Osteoblast (primary cell): ENCODE results near the gene RAPSN. TPM values are rescaled to one million over a fixed set of nuclear protein-coding genes. Genes with fewer than 3 reads are reported as not detected.
A peak's percentile ranks its signal among the peaks of the same experiment; 100 is the strongest.

Source experiments
- DNase-seq: peaks from one replicate; pipeline ENCODE4 v3.0.0; 2011; ENCODE audit warnings: low spot score, mixed read lengths; ENCODE audit not compliant: insufficient read length; ENCODE audit errors: missing footprints
- H2AFZ ChIP-seq: 2 replicates; pipeline ENCODE4 v1.6.0; 2011; ENCODE audit warnings: mild to moderate bottlenecking, low read length
- H3K27ac ChIP-seq: 2 replicates; pipeline ENCODE4 v1.5.1; 2011; ENCODE audit warnings: mild to moderate bottlenecking, low read depth, low read length, moderate library complexity
- H3K27me3 ChIP-seq: 2 replicates; pipeline ENCODE4 v1.6.0; 2012; ENCODE audit warnings: mild to moderate bottlenecking, control low read depth, inconsistent platforms, low read length, moderate library complexity; ENCODE audit not compliant: insufficient read depth
- H3K36me3 ChIP-seq: 2 replicates; pipeline ENCODE4 v1.5.1; 2011; ENCODE audit warnings: mild to moderate bottlenecking, low read length, control low read depth, moderate library complexity; ENCODE audit not compliant: insufficient read depth
- H3K4me1 ChIP-seq: 2 replicates; pipeline ENCODE4 v1.5.1; 2011; ENCODE audit warnings: mild to moderate bottlenecking, low read length, control low read depth, moderate library complexity; ENCODE audit not compliant: insufficient read depth
- H3K4me2 ChIP-seq: 2 replicates; pipeline ENCODE4 v1.6.0; 2011; ENCODE audit warnings: mild to moderate bottlenecking, low read length; ENCODE audit not compliant: insufficient read depth
- H3K4me3 ChIP-seq: fragments of 200-600 bp; sonication (generic); 3 replicates; pipeline ENCODE4 v1.5.1; 2012; ENCODE audit warnings: mild to moderate bottlenecking, low read length, inconsistent platforms; ENCODE audit not compliant: insufficient read depth
- H3K79me2 ChIP-seq: 2 replicates; pipeline ENCODE4 v1.6.0; 2012; ENCODE audit warnings: mild to moderate bottlenecking, low read length, control low read depth, inconsistent platforms; ENCODE audit not compliant: insufficient read depth
- H3K9me3 ChIP-seq: 2 replicates; pipeline ENCODE4 v1.5.1; 2011; ENCODE audit warnings: low read depth, low read length, control low read depth
- H4K20me1 ChIP-seq: 2 replicates; pipeline ENCODE4 v1.6.0; 2012; ENCODE audit warnings: mild to moderate bottlenecking, low read length, control low read depth; ENCODE audit not compliant: insufficient read depth
- CTCF ChIP-seq: IDR thresholded peaks from 2 replicates; pipeline ENCODE4 v1.5.1; 2011; ENCODE audit warnings: mild to moderate bottlenecking, low read depth, low read length, moderate library complexity; ENCODE audit errors: extremely low read depth
- total RNA-seq: library from RNA; depleted of rRNA; stranded (reverse); fragments of >200 nt; gene quantifications from 2 replicates; pipeline ENCODE4 v1.2.3, GENCODE V29; 2012

The RAPSN gene
- total RNA-seq, 1 donor = 0.36 TPM

GRCh38 chr11:47408598-47409439, 40.1 kb downstream of the RAPSN start:
- no peak for TF ChIP-seq CTCF
- peaks cover 27% of the 10 kb centered on the region for H4K20me1 ChIP-seq
- peaks cover 21% of the 10 kb centered on the region for H3K36me3 ChIP-seq
- peak; percentile 99 for DNase-seq
- peaks cover 37% of the 10 kb centered on the region for H3K79me2 ChIP-seq
- H3K27ac ChIP-seq = peak overlapping the region; percentile 98
- peak overlapping the region; percentile 99 for H3K4me3 ChIP-seq
- H2AFZ ChIP-seq = peak overlapping the region; percentile 83
- no peaks in the 10 kb centered on the region for H3K27me3 ChIP-seq
- peak overlapping the region; percentile 100 for H3K4me2 ChIP-seq
- no peaks in the 10 kb centered on the region for H3K9me3 ChIP-seq
- H3K4me1 ChIP-seq = peaks cover 39% of the 10 kb centered on the region

DNA sequence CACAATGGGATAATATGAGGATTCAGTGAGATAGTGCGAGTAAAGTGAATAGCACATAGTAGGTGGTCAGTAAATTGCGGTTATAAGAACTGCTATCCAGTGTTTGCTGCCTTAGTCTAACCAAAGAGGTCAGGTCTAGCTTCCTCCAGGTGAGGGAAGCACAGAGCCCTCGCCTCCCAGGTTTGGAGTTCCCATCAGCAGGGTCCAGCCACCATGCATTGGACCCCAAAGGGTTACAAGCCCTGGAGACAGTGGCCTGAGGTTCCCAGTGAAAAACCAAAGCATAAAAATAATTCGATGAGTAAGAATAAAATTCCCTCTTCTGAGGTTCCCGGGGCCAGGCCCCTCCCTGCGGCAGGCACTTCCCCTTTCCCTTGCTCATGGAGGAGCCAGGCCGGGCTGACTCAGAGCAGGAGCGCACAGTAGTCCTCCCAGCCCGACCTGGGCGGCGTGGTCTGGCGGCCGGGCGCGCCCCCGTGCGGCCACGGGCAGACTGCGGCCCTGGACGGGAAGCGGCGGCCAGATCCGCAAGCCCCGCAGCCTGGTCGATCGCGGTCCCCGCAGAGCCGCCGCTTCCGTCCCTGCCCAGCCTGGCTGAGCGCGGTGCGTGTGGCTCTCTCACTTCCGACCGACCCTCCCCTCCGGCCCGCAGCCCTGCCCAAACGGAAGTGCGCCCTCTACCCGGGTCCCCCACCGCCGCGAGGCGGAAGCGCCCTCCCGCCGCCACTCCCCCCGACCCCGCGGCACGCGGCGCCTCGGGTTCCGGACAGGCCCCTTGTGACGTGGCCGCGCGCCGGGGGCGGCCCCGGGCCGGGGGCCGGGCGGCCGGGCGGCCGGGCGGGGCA, 41.0 kb downstream of the RAPSN start, which contains the start of gene SLC39A13:
TSS of gene SLC39A13 (plus strand) at position 845 of the 845 bp plus-strand sequence. CDS start 1,505 bp downstream, outside the sequence.
- Histone ChIP-seq H4K20me1 (peaks cover 24% of the 10 kb centered on the region), H3K27me3 (no peaks in the 10 kb centered on the region), H3K9me3 (no peaks in the 10 kb centered on the region), H3K4me2 (peak within 1 kb of the TSS; percentile 100), H3K4me3 (peak within 1 kb of the TSS; percentile 99), H3K4me1 (peaks cover 33% of the 10 kb centered on the region), H3K27ac (peak within 1 kb of the TSS; percentile 98), H3K79me2 (peaks cover 37% of the 10 kb centered on the region), H3K36me3 (peaks cover 16% of the 10 kb centered on the region), H2AFZ (peak within 1 kb of the TSS; percentile 83)
- DNase-seq = peak; percentile 100
- TF ChIP-seq CTCF = peak; percentile 81

GRCh38 chr11:47406896-47407745, 41.8 kb downstream of the RAPSN start:
- Histone ChIP-seq H4K20me1 (peaks cover 21% of the 10 kb centered on the region), H3K4me1 (peaks cover 33% of the 10 kb centered on the region), H3K36me3 (peaks cover 16% of the 10 kb centered on the region), H3K9me3 (no peaks in the 10 kb centered on the region), H3K79me2 (peaks cover 34% of the 10 kb centered on the region), H2AFZ (peak overlapping the region; percentile 58), H3K4me3 (peak overlapping the region; percentile 67), H3K4me2 (peak overlapping the region; percentile 90), H3K27me3 (no peaks in the 10 kb centered on the region), H3K27ac (peak overlapping the region; percentile 79)
- peak; percentile 16 for TF ChIP-seq CTCF
- DNase-seq = peak; percentile 61
